GM12874 (cell line): ENCODE data around the gene TMEM117.

Experiments
- CTCF ChIP-seq: IDR thresholded peaks from 2 replicates; pipeline ENCODE4 v1.5.1; 2011; ENCODE audit warnings: low read depth, mild to moderate bottlenecking, control low read depth, low read length, moderate library complexity; ENCODE audit not compliant: insufficient read depth

Gene TMEM117

DNA sequence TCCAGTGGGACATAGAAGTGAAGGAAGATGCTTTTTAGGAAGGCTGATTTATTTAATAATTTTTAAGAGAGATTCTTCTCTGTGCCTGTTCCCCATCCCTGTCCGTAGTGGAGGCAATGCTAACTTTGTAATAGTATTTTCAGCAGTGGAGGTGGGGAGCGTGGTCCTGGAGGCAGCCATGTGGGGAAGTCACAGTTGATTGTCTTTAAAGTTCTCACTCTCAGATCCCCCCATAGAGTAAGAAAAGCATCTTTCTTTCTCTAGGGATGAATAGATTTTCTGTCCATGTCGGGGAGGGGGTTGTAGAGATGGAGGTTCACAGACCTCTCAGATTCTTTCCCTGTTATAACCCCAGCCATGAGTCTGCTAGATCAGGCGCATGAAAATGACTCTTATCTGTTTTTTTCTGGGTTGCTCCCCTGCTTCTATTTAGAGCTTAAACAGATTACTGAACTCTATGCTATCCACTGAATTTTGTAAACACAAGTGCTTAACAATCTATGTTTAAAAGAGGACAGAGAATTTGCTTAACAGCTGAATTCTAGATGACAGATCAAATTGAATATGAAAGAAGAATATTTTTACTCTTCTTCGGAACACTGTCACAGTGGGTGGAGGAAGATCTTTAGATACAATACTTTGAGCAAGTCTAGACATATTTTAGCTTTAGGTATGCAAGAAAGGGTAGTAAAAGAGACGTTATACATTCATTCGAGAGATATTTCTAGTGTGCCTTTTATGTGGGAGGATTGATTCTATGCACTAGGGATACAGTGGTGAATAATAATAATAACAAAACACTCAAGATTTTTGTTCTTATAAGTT lies 25.3 kb downstream of the TMEM117 start:
- TF ChIP-seq CTCF: no peak

DNA sequence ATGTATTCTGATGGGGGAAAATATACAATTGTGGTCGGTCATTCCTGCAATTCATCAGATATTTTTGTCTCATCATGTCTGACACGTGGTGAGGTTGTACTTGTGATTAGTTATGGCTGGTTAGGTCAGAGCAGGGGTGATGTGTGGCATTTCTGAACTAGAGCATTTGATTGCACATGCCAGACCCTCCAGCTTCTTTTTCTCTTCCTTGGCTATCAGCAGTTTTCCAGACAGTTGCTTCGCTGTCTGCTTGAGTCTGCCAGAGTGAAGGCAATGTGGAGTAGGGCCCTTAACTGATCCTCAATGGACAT lies 25.9 kb downstream of the TMEM117 start:
- TF ChIP-seq CTCF: no peak

DNA sequence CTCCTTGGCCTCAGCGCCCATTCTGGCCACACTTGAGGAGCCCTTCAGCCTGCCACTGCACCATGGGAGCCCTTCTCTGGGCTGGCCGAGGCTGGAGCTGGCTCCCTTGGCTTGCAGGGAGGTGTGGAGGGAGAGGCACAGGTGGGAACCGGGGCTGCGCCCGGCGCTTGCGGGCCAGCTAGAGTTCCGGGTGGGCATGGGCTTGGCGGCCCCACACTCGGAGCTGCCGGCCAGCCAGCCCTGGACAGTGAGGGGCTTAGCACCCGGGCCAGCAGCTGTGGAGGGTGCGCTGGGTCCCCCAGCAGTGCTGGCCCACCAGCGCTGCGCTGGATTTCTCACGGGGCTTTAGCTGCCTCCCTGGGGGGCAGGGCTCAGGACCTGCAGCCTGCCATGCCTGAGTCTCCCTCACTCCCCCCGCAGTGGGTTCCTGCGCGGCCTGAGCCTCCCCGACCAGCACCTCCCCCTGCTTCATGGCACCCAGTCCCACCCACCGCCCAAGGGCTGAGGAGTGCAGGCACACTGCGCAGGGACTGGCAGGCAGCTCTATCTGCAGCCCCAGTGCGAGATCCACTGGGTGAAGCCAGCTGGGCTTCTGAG lies 28.0 kb downstream of the TMEM117 start:
- TF ChIP-seq CTCF: no peak

- TF ChIP-seq CTCF: no peak
Measured at GRCh38 chr12:43869184-43869583, 33.3 kb downstream of the TMEM117 start.

DNA sequence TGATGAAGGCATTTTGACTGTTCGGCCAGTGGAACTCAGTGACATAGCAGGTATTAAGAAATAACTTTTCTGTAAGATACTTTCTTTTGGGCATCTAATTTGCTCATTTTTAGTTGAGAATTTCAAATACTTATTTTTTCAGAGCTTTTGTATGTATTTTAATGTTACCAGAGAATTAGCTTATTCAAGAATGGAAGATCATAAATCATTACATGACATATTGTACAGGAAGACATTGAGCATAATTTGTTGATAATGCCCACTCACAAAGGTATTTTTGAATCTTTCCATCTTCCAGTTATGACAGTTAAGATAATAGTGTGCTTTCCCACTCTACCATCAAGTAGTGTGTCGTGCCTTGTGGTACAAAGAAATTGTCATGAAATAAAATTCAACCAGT lies 36.5 kb downstream of the TMEM117 start:
- no peak for TF ChIP-seq CTCF

GRCh38 chr12:43878050-43878449 lies 42.2 kb downstream of the TMEM117 start:
- TF ChIP-seq CTCF: no peak

DNA sequence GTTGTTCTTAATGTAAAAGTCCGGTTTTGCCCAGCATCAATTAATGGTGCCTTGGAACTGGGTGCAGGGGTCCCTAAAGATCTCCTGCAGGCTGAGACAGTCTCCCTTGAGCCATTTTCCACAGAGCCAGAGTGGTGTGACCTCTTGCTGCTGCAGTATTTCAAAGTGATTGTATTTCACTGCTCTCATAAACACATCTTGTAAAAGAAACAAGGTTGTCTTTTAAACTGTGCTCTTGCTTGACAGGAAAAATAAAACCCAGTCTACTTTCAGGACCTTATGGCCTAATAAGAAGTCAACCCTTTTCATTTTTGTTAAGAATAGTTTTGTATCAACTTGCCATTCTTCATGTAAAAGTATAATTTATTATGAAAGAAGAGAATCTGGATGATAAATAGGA lies 44.7 kb downstream of the TMEM117 start:
- TF ChIP-seq CTCF: no peak
